Panc1 (cell line): ENCODE data around the gene FAM149A. TPM values are rescaled to one million over a fixed set of nuclear protein-coding genes. Genes with fewer than 3 reads are reported as not detected.

Source experiments
- ATAC-seq: fragments of 200-7000 bp; cut with Tn5 transposase; 2 replicates; pipeline ENCODE4 v1.9.1; 2020; ENCODE audit warnings: mild to moderate bottlenecking, moderate library complexity
- BruUV-seq: library from RNA; stranded (reverse); fragments of 400-500 nt; replicated peaks from 2 replicates; lab custom pipeline; 2021; lab: Mats Ljungman, UMichigan
- CTCF ChIA-PET: fragments of 300-600 bp; sonication (Branson Sonifier 250); formaldehyde crosslinking; loops from one replicate; lab custom pipeline; 2022; ENCODE audit warnings: antibody characterized with exemption; lab: Charles Lee
- POLR2A ChIA-PET: fragments of 300-600 bp; sonication (Branson Sonifier 250); formaldehyde crosslinking; loops from one replicate; lab custom pipeline; 2022; ENCODE audit warnings: antibody characterized with exemption; lab: Charles Lee
- DNase-seq: peaks from one replicate; pipeline ENCODE4 v3.0.0-alpha.2; 2010; ENCODE audit warnings: low read depth, low spot score
- H3K27ac ChIP-seq: 2 replicates; pipeline ENCODE4 v1.5.1; 2011; ENCODE audit warnings: mild to moderate bottlenecking, low read length, inconsistent platforms
- H3K27me3 ChIP-seq: fragments of 200-500 bp; sonication (Bioruptor generic); 2 replicates; pipeline ENCODE4 v1.6.0; 2014; ENCODE audit warnings: low read length, inconsistent platforms; ENCODE audit not compliant: control insufficient read depth, insufficient read depth
- H3K36me3 ChIP-seq: fragments of 200-500 bp; sonication (Bioruptor generic); 2 replicates; pipeline ENCODE4 v1.5.1; 2014; ENCODE audit warnings: inconsistent platforms, mild to moderate bottlenecking, low read length, moderate library complexity; ENCODE audit not compliant: control insufficient read depth, insufficient read depth
- H3K4me1 ChIP-seq: 2 replicates; pipeline ENCODE4 v1.5.1; 2011; ENCODE audit warnings: inconsistent platforms, mild to moderate bottlenecking, low read length, moderate library complexity; ENCODE audit not compliant: control insufficient read depth, insufficient read depth
- H3K4me3 ChIP-seq, 2 experiments: 2 replicates each; pipeline ENCODE4 v1.5.1; 2011 to 2012; ENCODE audit warnings: low read depth in 2 of 2, low read length in 2 of 2, mild to moderate bottlenecking in 2 of 2, inconsistent platforms in 1 of 2, moderate library complexity in 1 of 2
- H3K9me3 ChIP-seq: fragments of 200-500 bp; sonication (Bioruptor generic); 2 replicates; pipeline ENCODE4 v1.5.1; 2014; ENCODE audit warnings: low read depth, mild to moderate bottlenecking, inconsistent platforms, low read length, moderate library complexity; ENCODE audit not compliant: control insufficient read depth, insufficient read depth
- POLR2AphosphoS5 ChIP-seq: IDR thresholded peaks from 2 replicates; pipeline ENCODE4 v1.6.1; 2012; ENCODE audit warnings: mild to moderate bottlenecking, low read depth, low read length, moderate library complexity
- SIN3A ChIP-seq: IDR thresholded peaks from 2 replicates; pipeline ENCODE4 v1.6.1; 2012; ENCODE audit warnings: low read depth, mild to moderate bottlenecking, low read length, moderate library complexity, borderline replicate concordance; ENCODE audit not compliant: insufficient read depth
- TCF7L2 ChIP-seq: IDR thresholded peaks from 2 replicates; pipeline ENCODE4 v1.6.1; 2011; ENCODE audit warnings: mild to moderate bottlenecking, low read depth, low read length, inconsistent platforms
- in situ Hi-C: cut with HindIII; loops from 2 replicates; pipeline ENCODE4 v1.10.0; 2016; ENCODE audit warnings: low sequenced_read_pairs, low pct_unique_long_range_greater_than_20kb
- intact Hi-C: fragments of 100-400 bp; cut with micrococcal nuclease; formaldehyde crosslinking; loops from one replicate; pipeline ENCODE4 v1.10.0; 2022; ENCODE audit not compliant: unreplicated experiment
- total RNA-seq: library from RNA; stranded (reverse); gene quantifications from one replicate; pipeline ENCODE4 v1.2.1, GENCODE V29; 2021; ENCODE audit not compliant: unreplicated experiment
- TF ChIP-seq, protein P1 (sequence below): fragments of 450-650 bp; IDR thresholded peaks from 2 replicates; pipeline ENCODE4 v1.5.1; 2017; ENCODE audit warnings: mild to moderate bottlenecking
- TF ChIP-seq, protein P2 (sequence below), 2 experiments: IDR thresholded peaks; 2 replicates each; pipeline ENCODE4 v1.6.1; 2011 to 2012; ENCODE audit warnings: low read depth in 2 of 2, control low read depth in 1 of 2, low read length in 1 of 2, mild to moderate bottlenecking in 1 of 2, moderate library complexity in 1 of 2; ENCODE audit not compliant: insufficient read depth in 1 of 2

FAM149A gene
- total RNA-seq, 1 experiment from 2014 or later = 0.13 TPM

DNA sequence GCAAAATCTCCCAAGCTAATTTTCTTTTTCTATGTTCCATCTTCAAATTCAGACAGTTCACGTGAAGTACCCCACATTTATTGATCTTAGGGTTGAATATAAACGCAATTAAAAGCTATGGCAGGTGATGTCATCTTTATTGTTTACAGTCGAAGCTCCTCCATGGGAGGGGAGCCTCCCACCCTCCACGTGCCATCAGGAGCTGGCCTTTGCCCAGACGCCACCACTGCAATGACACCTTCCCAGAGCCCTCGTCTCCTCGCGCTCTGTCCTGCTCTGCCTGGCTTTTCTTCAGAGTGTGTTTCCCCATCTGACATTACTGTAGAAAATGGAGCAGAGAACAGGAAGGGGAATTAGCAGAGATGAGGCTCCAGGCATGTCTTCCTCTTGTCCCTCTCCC lies 68.0 kb downstream of the FAM149A start:
- ATAC-seq (no peak), DNase-seq (no peak)
- in situ Hi-C loops (no loop called here), intact Hi-C loops (no loop called here)
- CTCF ChIA-PET = no interaction called here
- Histone ChIP-seq H3K27me3 (no peaks in the 10 kb centered on the region), H3K4me1 (no peaks in the 10 kb centered on the region), H3K36me3 (no peaks in the 10 kb centered on the region), H3K27ac (no peak overlapping the region), H3K4me3 (no peak overlapping the region), H3K9me3 (no peaks in the 10 kb centered on the region)
- POLR2A ChIA-PET = no interaction called here
- TF ChIP-seq TCF7L2 = no peak
- no peak for TF ChIP-seq POLR2AphosphoS5
- TF ChIP-seq, protein P1, sequence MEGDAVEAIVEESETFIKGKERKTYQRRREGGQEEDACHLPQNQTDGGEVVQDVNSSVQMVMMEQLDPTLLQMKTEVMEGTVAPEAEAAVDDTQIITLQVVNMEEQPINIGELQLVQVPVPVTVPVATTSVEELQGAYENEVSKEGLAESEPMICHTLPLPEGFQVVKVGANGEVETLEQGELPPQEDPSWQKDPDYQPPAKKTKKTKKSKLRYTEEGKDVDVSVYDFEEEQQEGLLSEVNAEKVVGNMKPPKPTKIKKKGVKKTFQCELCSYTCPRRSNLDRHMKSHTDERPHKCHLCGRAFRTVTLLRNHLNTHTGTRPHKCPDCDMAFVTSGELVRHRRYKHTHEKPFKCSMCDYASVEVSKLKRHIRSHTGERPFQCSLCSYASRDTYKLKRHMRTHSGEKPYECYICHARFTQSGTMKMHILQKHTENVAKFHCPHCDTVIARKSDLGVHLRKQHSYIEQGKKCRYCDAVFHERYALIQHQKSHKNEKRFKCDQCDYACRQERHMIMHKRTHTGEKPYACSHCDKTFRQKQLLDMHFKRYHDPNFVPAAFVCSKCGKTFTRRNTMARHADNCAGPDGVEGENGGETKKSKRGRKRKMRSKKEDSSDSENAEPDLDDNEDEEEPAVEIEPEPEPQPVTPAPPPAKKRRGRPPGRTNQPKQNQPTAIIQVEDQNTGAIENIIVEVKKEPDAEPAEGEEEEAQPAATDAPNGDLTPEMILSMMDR = no peak
- no peak for TF ChIP-seq SIN3A
- TF ChIP-seq, protein P2, sequence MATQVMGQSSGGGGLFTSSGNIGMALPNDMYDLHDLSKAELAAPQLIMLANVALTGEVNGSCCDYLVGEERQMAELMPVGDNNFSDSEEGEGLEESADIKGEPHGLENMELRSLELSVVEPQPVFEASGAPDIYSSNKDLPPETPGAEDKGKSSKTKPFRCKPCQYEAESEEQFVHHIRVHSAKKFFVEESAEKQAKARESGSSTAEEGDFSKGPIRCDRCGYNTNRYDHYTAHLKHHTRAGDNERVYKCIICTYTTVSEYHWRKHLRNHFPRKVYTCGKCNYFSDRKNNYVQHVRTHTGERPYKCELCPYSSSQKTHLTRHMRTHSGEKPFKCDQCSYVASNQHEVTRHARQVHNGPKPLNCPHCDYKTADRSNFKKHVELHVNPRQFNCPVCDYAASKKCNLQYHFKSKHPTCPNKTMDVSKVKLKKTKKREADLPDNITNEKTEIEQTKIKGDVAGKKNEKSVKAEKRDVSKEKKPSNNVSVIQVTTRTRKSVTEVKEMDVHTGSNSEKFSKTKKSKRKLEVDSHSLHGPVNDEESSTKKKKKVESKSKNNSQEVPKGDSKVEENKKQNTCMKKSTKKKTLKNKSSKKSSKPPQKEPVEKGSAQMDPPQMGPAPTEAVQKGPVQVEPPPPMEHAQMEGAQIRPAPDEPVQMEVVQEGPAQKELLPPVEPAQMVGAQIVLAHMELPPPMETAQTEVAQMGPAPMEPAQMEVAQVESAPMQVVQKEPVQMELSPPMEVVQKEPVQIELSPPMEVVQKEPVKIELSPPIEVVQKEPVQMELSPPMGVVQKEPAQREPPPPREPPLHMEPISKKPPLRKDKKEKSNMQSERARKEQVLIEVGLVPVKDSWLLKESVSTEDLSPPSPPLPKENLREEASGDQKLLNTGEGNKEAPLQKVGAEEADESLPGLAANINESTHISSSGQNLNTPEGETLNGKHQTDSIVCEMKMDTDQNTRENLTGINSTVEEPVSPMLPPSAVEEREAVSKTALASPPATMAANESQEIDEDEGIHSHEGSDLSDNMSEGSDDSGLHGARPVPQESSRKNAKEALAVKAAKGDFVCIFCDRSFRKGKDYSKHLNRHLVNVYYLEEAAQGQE (IDR thresholded peaks at IDR 0.05; ENCODE audit: insufficient read depth in 1 of 2, low read depth in 2 of 2, low read length in 1 of 2) = no peak
- no TSS peak for BruUV-seq

DNA sequence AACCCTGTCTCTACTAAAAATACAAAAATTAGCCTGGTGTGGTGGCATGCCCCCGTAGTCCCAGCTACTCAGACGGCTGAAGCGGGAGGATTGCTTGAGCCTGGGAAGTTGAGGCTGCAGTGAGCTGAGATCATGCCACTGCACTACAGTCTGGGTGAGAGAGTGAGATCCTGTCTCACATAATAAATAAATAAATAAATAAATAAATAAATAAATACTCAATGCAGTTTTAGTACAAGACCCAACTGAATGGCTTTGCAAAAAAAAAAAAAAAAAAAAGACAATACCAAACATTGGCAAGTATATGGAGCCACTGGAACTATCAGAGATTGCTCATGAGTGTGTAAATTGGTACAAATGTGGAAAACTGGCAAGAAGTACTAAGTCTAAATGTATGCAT lies 83.6 kb downstream of the FAM149A start:
- DNase-seq (no peak), ATAC-seq (no peak)
- POLR2A ChIA-PET = no interaction called here
- Histone ChIP-seq H3K4me1 (no peaks in the 10 kb centered on the region; the same call in 1 of the 2 replicates), H3K27me3 (no peaks in the 10 kb centered on the region), H3K27ac (no peak overlapping the region), H3K9me3 (no peaks in the 10 kb centered on the region), H3K4me3 (no peak overlapping the region), H3K36me3 (no peaks in the 10 kb centered on the region)
- TF ChIP-seq TCF7L2 (no peak), SIN3A (no peak), POLR2AphosphoS5 (no peak)
- TF ChIP-seq, protein P2 (IDR thresholded peaks at IDR 0.05; ENCODE audit: insufficient read depth in 1 of 2, low read depth in 2 of 2, low read length in 1 of 2) = no peak
- TF ChIP-seq, protein P1 = no peak
- intact Hi-C loops (no loop called here), in situ Hi-C loops (no loop called here)
- BruUV-seq = no TSS peak
- CTCF ChIA-PET = no interaction called here
